ENCODE data around the gene S100A11. TPM values are rescaled to one million over a fixed set of nuclear protein-coding genes. Genes with fewer than 3 reads are reported as not detected.

S100A11 gene
- total RNA-seq, 1 donor from 2014 or later: 511 TPM

- no peaks in the 10 kb centered on the region for H3K36me3 Mint-ChIP-seq
- peak overlapping the region; percentile 95 for H3K4me3 Mint-ChIP-seq
- peak overlapping the region; percentile 99 for H3K27ac Mint-ChIP-seq
- peaks cover 23% of the 10 kb centered on the region for H3K27me3 Mint-ChIP-seq
- TF ChIP-seq CTCF (conservative IDR thresholded peaks at IDR 0.05): no peak
- H3K9me3 Mint-ChIP-seq: no peaks in the 10 kb centered on the region
- H3K4me1 Mint-ChIP-seq (ENCODE audit: unreplicated experiment): peaks cover 34% of the 10 kb centered on the region
- DNase-seq (ENCODE audit: extremely low spot score, unreplicated experiment): no peak
Observed at GRCh38 chr1:151993084-151993733, 43.6 kb downstream of the S100A11 start.

- DNase-seq (ENCODE audit: extremely low spot score, unreplicated experiment): no peak
- no peaks in the 10 kb centered on the region for H3K36me3 Mint-ChIP-seq
- H3K27me3 Mint-ChIP-seq: peaks cover 23% of the 10 kb centered on the region
- peaks cover 34% of the 10 kb centered on the region for H3K4me1 Mint-ChIP-seq (ENCODE audit: unreplicated experiment)
- H3K9me3 Mint-ChIP-seq: no peaks in the 10 kb centered on the region
- H3K27ac Mint-ChIP-seq: peak overlapping the region; percentile 99
- peak overlapping the region; percentile 95 for H3K4me3 Mint-ChIP-seq
- no peak for TF ChIP-seq CTCF (conservative IDR thresholded peaks at IDR 0.05)
Observed at GRCh38 chr1:151992303-151993083, 44.3 kb downstream of the S100A11 start.

GRCh38 chr1:151991663-151992302 lies 45.0 kb downstream of the S100A11 start:
- no peak for DNase-seq (ENCODE audit: extremely low spot score, unreplicated experiment)
- no peaks in the 10 kb centered on the region for H3K9me3 Mint-ChIP-seq
- no peaks in the 10 kb centered on the region for H3K36me3 Mint-ChIP-seq
- H3K27ac Mint-ChIP-seq: peak overlapping the region; percentile 99
- H3K4me1 Mint-ChIP-seq (ENCODE audit: unreplicated experiment): peaks cover 34% of the 10 kb centered on the region
- H3K4me3 Mint-ChIP-seq: peak overlapping the region; percentile 95
- H3K27me3 Mint-ChIP-seq: peaks cover 23% of the 10 kb centered on the region
- no peak for TF ChIP-seq CTCF (conservative IDR thresholded peaks at IDR 0.05)

- Mint-ChIP-seq H3K27me3 (peaks cover 23% of the 10 kb centered on the region), H3K27ac (peak overlapping the region; percentile 99), H3K4me1 (ENCODE audit: unreplicated experiment) (peaks cover 34% of the 10 kb centered on the region), H3K4me3 (peak overlapping the region; percentile 95), H3K36me3 (peaks cover 5% of the 10 kb centered on the region), H3K9me3 (no peaks in the 10 kb centered on the region)
- TF ChIP-seq CTCF (conservative IDR thresholded peaks at IDR 0.05): no peak
- no peak for DNase-seq (ENCODE audit: extremely low spot score, unreplicated experiment)
Observed at GRCh38 chr1:151990856-151991198, 46.0 kb downstream of the S100A11 start.

GRCh38 chr1:151990058-151990855 lies 46.5 kb downstream of the S100A11 start:
- Mint-ChIP-seq H3K27me3 (peaks cover 22% of the 10 kb centered on the region), H3K4me1 (ENCODE audit: unreplicated experiment) (peaks cover 32% of the 10 kb centered on the region), H3K9me3 (no peaks in the 10 kb centered on the region), H3K36me3 (peaks cover 5% of the 10 kb centered on the region), H3K27ac (peak overlapping the region; percentile 99), H3K4me3 (peak overlapping the region; percentile 95)
- no peak for TF ChIP-seq CTCF (conservative IDR thresholded peaks at IDR 0.05)
- no peak for DNase-seq (ENCODE audit: extremely low spot score, unreplicated experiment)
